Central memory CD8-positive, alpha-beta T cell (primary cell): Measurements from ENCODE around the gene MACC1.

Experiments used
- ATAC-seq: fragments of 150-1000 bp; cut with Tn5 transposase; replicated peaks from 2 replicates; pipeline ENCODE4 v1.10.0; 2022; ENCODE audit warnings: mild to moderate bottlenecking, moderate FRiP score, moderate number of reproducible peaks; ENCODE audit not compliant: poor library complexity, severe bottlenecking; ENCODE audit errors: extremely low read depth
- DNase-seq, 2 donors: peaks; one replicate each; pipeline ENCODE4 v3.0.0; 2021; ENCODE audit warnings: low spot score in 2 of 2
- H3K27ac Mint-ChIP-seq: one replicate; pipeline ENCODE4 v1.8.0; 2022; ENCODE audit warnings: low read depth, mild to moderate bottlenecking, moderate library complexity, mixed read lengths
- H3K27me3 Mint-ChIP-seq: one replicate; pipeline ENCODE4 v1.8.0; 2022; ENCODE audit warnings: mixed read lengths
- H3K36me3 Mint-ChIP-seq: one replicate; pipeline ENCODE4 v1.8.0; 2022; ENCODE audit warnings: mild to moderate bottlenecking, moderate library complexity, mixed read lengths; ENCODE audit not compliant: insufficient read depth
- H3K4me1 Mint-ChIP-seq: one replicate; pipeline ENCODE4 v1.8.0; 2022; ENCODE audit warnings: mixed read lengths
- H3K4me3 Mint-ChIP-seq: one replicate; pipeline ENCODE4 v1.8.0; 2022; ENCODE audit warnings: mild to moderate bottlenecking, moderate library complexity, mixed read lengths
- H3K9me3 Mint-ChIP-seq: one replicate; pipeline ENCODE4 v1.8.0; 2022; ENCODE audit warnings: mixed read lengths

Gene MACC1

DNA sequence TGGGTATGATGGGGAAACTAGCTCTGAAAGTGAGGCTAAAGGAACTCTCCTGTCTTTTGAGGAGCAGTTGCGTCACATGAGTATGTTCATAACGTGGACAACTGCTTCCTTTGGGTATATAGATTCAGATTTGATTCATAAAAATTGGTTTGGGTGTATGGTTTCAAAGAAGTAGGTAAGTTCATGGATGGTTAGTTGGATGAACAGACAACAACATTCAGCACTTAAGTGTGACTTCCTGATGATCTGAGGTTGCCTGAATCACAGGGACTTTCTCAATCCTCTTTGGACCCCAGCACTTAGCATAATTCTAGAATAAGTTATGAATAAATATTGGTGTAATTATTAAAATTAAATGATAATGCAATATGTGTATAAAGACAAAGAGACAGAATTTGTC, 43.4 kb downstream of the MACC1 start:
- ATAC-seq = no peak
- Mint-ChIP-seq H3K4me1 (no peaks in the 10 kb centered on the region), H3K27ac (no peak overlapping the region), H3K9me3 (peaks cover under 1% of the 10 kb centered on the region), H3K27me3 (no peaks in the 10 kb centered on the region), H3K36me3 (no peaks in the 10 kb centered on the region), H3K4me3 (no peak overlapping the region)
- DNase-seq = no peak

DNA sequence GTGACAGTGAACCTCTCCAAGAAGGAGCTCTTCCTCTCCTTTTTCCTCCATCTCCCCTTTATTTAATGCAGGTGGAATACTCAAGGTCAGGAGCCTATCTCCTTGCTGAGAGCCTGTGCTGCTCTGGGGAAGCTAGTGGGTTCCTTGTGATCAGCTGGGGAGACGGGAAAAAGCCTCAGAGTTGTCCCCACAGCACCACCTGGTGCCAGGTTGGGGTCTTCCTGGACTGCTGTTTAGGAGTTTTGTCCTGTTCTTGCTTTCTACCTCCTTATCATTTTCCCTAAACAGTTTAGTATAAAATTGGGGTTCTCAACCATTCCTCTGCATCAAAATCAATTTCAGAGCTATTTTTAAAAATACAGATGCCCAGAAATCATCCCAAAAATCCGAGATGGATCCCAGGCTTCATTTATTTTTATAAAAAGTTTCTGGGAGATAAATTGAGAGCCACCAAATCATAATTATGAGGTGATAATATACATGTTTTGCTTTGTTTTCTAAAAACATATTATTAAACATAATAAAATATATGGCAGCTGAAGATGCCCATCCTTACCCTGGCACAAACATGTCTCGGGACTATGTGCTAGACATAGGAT, 44.3 kb downstream of the MACC1 start:
- Mint-ChIP-seq H3K27me3 (no peaks in the 10 kb centered on the region), H3K4me1 (no peaks in the 10 kb centered on the region), H3K36me3 (no peaks in the 10 kb centered on the region), H3K9me3 (no peaks in the 10 kb centered on the region), H3K27ac (no peak overlapping the region), H3K4me3 (no peak overlapping the region)
- DNase-seq = no peak
- ATAC-seq = no peak

DNA sequence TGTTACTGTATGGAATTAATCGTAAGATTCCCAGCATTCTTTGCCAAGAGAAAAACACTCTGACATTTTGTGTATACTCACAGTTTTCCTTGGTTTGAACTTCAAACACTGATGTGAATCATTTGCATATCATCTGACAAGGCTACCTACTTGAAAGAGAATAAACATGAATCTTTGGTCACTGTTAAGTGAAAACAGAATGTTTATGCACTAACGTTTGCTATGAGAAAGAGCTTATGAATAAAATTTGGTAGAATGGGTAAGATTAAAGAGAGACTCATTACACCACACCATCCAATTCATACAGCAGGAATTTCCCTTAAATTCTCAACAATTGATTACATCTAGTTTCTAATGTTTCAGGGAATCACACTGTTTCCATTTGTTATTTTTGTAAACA, 46.6 kb downstream of the MACC1 start:
- Mint-ChIP-seq H3K9me3 (no peaks in the 10 kb centered on the region), H3K27me3 (no peaks in the 10 kb centered on the region), H3K4me1 (no peaks in the 10 kb centered on the region), H3K4me3 (no peak overlapping the region), H3K27ac (no peak overlapping the region), H3K36me3 (no peaks in the 10 kb centered on the region)
- ATAC-seq (no peak), DNase-seq (no peak)

DNA sequence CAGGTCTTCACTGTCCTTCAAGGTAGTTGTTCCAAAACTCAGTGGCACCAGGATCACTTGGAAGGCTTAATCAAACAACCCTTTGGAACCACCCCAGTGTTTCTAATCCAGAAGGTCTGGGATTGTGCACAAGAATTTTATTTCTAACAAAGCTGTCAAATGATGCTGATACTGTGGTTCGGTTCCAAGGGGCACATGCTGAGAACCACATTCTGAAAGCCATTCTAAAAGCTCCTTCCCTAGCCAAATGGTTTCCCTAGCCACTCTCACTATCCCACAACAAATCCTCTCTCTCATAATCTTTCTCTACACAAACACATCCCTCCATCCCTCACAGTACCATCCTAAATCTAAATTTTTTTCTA, 52.1 kb downstream of the MACC1 start:
- no peak overlapping the region for H3K4me3 Mint-ChIP-seq
- H3K27ac Mint-ChIP-seq = no peak overlapping the region

DNA sequence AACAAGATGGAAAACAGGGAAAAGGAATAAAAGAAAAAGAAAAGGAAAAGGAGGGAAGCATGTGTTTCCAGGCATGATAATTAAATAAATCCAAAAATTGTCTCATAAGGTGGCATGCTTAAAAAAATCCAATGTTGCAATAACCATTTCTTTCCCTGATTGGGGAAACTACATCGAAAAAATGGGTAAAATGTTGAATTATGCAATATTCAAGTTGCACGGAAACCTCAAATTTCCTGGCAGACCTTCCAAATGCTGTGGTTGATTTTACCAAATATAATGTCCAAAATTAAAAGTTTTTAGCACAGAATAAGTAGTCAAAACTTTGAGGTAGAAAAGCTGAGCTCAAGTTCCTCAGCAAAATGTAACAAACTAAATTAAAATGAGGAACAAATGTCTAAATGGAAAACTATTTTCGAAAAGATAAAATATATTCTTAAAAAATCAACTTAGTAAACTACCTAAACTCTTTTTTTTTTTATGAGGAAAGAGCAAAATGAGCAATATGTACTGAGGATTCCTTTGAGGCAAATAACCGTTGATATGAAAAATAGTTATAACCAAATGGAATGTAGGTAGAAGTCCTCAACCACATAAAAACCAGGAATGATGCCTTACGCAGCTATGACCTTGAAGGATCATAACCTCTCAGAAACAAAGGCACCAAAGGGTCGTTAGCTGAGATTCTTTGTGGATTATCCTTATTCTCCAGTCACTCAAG, 52.6 kb downstream of the MACC1 start:
- Mint-ChIP-seq H3K4me1 (no peaks in the 10 kb centered on the region), H3K27me3 (no peaks in the 10 kb centered on the region), H3K36me3 (no peaks in the 10 kb centered on the region), H3K9me3 (no peaks in the 10 kb centered on the region), H3K4me3 (no peak overlapping the region), H3K27ac (no peak overlapping the region)
- ATAC-seq (no peak), DNase-seq (no peak)

More for the DNA sequence above, 52.1 kb downstream of the MACC1 start:
- Mint-ChIP-seq H3K36me3 (no peaks in the 10 kb centered on the region), H3K9me3 (no peaks in the 10 kb centered on the region), H3K4me1 (no peaks in the 10 kb centered on the region), H3K27me3 (no peaks in the 10 kb centered on the region)
- ATAC-seq (no peak), DNase-seq (no peak)

DNA sequence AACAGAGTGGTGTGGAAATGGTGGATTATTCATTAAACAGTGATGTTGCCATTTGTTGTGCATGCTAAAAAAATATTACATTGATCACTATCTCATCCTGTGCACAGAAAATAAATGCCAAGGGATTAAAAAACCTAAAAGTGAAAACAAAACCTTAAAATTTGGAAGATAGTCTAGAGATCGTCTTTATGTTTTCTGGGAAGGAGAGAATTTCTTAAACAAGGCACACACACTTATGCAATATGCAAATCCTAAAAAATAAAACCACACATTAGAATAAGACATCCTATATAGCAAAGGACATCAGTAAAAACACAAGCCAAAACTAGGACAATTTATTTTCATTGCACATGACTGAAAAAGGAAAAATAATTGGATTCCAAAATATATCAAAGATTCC, 54.5 kb downstream of the MACC1 start:
- H3K9me3 Mint-ChIP-seq = no peaks in the 10 kb centered on the region
- DNase-seq = no peak
- H3K27ac Mint-ChIP-seq = no peak overlapping the region
- no peaks in the 10 kb centered on the region for H3K36me3 Mint-ChIP-seq
- H3K4me1 Mint-ChIP-seq = no peaks in the 10 kb centered on the region
- H3K27me3 Mint-ChIP-seq = no peaks in the 10 kb centered on the region
- no peak overlapping the region for H3K4me3 Mint-ChIP-seq
- no peak for ATAC-seq

DNA sequence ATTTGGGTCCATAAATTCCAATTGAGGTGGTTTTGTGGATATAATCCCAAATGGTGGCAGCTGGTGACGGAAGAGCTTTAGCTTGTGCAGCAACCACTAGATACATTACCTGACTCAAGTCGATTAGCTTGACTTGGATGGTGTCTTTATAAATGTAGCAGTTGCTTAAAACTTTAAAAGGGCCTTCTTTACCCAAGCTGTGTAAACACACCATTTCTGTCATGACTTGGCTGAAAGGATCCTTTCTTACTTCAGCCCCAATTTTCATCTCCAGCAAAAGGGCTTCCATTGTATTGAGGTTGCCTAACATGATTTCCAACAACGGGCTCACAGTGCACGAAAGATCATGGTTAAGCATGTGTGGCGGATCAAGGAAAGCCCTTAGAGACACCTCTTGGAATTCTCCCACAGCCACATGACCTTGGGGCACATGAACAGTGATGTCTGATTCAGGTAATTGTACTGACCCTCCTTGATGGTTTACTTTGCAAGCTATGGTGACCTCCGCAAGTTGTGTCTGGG, 57.9 kb downstream of the MACC1 start:
- Mint-ChIP-seq H3K27me3 (no peaks in the 10 kb centered on the region), H3K4me3 (no peak overlapping the region), H3K27ac (no peak overlapping the region), H3K36me3 (no peaks in the 10 kb centered on the region), H3K9me3 (no peaks in the 10 kb centered on the region), H3K4me1 (no peaks in the 10 kb centered on the region)
- no peak for DNase-seq
- no peak for ATAC-seq

DNA sequence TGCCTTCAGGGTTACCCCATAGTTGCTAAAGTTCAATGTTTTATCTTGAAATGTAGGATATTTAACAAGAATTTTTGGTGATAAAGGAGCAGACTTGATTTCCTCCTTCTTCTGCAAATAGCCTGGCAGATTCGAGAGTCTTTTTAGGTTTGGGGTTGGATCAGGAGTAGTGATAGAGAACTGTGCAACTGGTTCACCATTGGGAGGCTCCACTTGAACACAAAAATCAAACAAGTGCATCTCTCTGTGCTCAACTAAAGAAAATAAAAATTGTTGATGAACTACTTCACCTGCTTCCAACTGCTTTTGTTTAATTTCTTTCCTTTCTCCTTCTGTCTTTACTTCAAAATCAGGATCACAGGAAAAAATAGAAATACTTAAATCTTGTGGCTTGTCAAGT, 58.5 kb downstream of the MACC1 start:
- no peaks in the 10 kb centered on the region for H3K9me3 Mint-ChIP-seq
- no peak overlapping the region for H3K27ac Mint-ChIP-seq
- H3K36me3 Mint-ChIP-seq = no peaks in the 10 kb centered on the region
- H3K27me3 Mint-ChIP-seq = no peaks in the 10 kb centered on the region
- DNase-seq = no peak
- no peak overlapping the region for H3K4me3 Mint-ChIP-seq
- H3K4me1 Mint-ChIP-seq = no peaks in the 10 kb centered on the region
- ATAC-seq = no peak

DNA sequence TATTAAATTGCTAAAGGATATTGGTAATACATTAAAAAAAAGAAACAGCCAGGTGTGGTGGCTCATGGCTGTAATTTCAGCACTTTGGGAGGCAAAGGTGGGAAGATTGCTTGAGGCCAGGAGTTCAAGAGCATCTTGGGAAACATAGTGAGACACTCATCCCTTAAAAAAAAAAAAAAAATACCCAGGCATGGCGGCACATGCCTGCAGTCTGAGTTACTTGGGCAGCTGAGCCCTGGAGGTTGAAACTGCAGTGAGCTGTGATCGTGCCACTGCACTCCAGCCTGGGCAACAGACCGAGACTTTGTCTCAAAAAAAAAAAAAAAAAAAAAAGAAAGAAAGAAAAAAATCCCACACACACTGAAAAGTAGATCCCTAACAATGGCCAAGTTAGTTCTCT, 59.7 kb downstream of the MACC1 start:
- no peaks in the 10 kb centered on the region for H3K9me3 Mint-ChIP-seq
- no peak overlapping the region for H3K27ac Mint-ChIP-seq
- DNase-seq = no peak
- no peaks in the 10 kb centered on the region for H3K27me3 Mint-ChIP-seq
- no peaks in the 10 kb centered on the region for H3K4me1 Mint-ChIP-seq
- no peak for ATAC-seq
- H3K4me3 Mint-ChIP-seq = no peak overlapping the region
- H3K36me3 Mint-ChIP-seq = peaks cover 2% of the 10 kb centered on the region

DNA sequence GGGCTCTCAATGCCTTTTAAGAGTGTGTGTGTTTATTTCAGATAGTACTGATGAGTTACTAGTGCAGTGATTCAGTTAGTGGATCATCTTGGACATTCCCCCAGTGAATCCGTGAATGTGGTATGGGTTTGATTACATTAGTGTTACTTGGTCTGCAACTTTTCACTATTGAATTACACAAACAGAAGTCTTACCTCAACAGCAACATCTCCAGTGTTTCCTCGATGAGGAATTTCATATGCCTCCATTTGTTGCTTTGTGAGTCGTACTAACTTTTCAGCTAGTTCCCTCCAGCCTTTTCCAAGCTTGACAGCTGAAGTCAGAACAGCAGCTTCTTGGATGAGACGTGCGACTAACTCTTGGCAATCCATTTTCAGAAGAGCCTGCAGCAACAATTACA, 63.2 kb downstream of the MACC1 start:
- no peaks in the 10 kb centered on the region for H3K9me3 Mint-ChIP-seq
- ATAC-seq (no peak), DNase-seq (no peak)
- no peak overlapping the region for H3K27ac Mint-ChIP-seq
- H3K27me3 Mint-ChIP-seq = no peaks in the 10 kb centered on the region
- peaks cover 2% of the 10 kb centered on the region for H3K36me3 Mint-ChIP-seq
- H3K4me3 Mint-ChIP-seq = no peak overlapping the region
- H3K4me1 Mint-ChIP-seq = no peaks in the 10 kb centered on the region

DNA sequence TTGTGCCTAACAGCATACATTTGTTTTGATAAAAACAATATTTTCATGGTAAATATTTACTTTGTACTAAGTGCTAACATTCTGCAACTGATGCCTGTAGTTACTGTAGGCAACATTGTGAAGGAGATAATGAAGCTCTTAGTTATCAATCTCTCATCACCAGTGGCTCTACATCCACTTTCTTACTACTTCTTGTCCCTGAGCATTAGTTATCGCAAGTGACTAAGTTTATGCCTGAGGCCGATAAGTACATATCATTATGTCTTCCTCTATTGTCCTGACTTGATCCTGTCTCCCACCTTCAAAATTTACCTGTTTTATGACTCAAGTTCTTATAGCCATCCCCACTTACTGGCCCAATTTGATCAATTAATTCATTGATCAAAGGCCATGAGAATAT, 63.6 kb downstream of the MACC1 start:
- Mint-ChIP-seq H3K27me3 (no peaks in the 10 kb centered on the region), H3K4me1 (no peaks in the 10 kb centered on the region)

DNA sequence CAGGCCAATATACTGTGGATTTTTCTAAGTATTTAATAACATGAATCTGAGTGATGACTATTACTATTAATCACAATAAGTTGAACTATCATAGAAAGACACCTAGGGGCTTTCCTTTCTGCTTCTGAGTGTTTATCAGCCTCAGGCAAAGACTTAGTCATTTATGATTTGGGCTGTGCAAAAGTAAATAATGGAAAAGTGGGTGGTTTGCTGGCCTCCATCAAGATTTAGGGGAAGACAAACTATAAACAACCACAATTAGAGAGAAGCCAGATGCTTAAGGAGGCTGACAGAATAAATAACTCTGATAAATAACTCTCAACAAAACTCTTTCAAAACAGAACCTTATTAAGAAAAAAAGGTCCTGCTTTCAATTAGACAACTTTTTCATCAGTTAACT, 64.7 kb downstream of the MACC1 start:
- no peak overlapping the region for H3K27ac Mint-ChIP-seq
- peaks cover 2% of the 10 kb centered on the region for H3K36me3 Mint-ChIP-seq
- H3K4me1 Mint-ChIP-seq = no peaks in the 10 kb centered on the region
- no peak for ATAC-seq
- H3K9me3 Mint-ChIP-seq = no peaks in the 10 kb centered on the region
- H3K4me3 Mint-ChIP-seq = no peak overlapping the region
- H3K27me3 Mint-ChIP-seq = no peaks in the 10 kb centered on the region
- no peak for DNase-seq

More for the DNA sequence above, 63.6 kb downstream of the MACC1 start:
- peaks cover 2% of the 10 kb centered on the region for H3K36me3 Mint-ChIP-seq
- H3K9me3 Mint-ChIP-seq = no peaks in the 10 kb centered on the region
- no peak overlapping the region for H3K4me3 Mint-ChIP-seq
- DNase-seq = no peak
- H3K27ac Mint-ChIP-seq = no peak overlapping the region
- ATAC-seq = no peak

DNA sequence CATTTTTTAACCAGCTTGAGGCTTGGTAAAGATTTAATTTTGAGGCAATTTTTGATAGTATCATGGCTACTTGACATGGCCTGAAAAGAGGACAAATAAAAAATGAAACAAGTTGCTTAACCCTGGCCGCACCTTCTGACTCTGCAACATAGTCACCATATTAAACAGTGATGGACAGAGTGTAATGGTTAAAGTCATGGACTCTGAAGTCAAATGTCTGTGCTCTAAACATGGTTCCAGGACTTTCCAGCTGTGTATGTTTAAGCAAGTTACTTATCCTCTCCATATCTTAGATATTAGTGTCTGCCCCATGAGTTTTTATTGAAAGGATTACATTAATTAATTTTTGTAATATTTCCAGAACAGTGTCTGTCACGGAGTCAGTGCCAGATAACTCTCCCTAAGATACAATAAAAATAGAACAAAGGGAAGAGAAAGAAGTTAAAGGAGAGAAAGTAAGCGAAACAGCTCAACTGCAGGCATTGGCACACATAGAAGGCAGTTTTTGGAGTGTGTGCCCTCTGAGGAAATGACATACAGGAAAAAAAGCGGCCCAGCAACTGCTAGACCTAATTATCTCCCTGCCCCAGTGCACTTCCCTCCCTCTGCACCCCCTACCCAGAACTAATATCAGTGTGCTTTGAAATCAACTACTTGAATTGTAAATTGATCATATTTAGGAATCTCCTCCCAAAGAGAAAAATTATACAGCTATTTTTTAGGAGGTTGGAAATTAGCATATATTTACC, 65.3 kb downstream of the MACC1 start:
- H3K9me3 Mint-ChIP-seq = no peaks in the 10 kb centered on the region
- peaks cover 2% of the 10 kb centered on the region for H3K36me3 Mint-ChIP-seq
- DNase-seq (no peak), ATAC-seq (no peak)
- H3K27ac Mint-ChIP-seq = no peak overlapping the region
- no peaks in the 10 kb centered on the region for H3K27me3 Mint-ChIP-seq
- H3K4me3 Mint-ChIP-seq = no peak overlapping the region
- no peaks in the 10 kb centered on the region for H3K4me1 Mint-ChIP-seq
